HG02870 (cell line): Measurements from ENCODE around the gene MIAT.
A peak's percentile ranks its signal among the peaks of the same experiment; 100 is the strongest.

Experiments used
- ATAC-seq: cut with Tn5 transposase; IDR thresholded peaks from one replicate; pipeline ENCODE4 v1.9.1; 2021; ENCODE audit warnings: mild to moderate bottlenecking, moderate library complexity; ENCODE audit not compliant: unreplicated experiment

The MIAT gene

DNA sequence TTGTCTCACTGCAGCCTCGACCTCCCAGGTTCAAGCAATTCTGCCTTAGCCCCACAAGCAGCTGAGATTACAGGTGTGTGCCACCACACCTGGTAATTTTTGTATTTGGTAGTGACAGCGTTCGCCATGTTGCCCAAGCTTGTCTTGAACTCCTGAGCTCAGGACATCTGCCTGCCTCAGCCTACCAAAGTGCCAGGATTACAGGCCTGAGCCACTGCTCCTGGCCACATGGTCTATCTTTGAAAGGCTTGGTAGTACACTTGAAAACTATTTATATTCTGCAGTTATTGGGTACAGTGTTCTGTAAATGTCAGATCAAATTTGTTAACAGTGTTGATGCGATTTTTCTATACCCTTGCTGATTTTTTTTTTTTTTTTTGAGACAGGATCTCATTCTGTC, 26.1 kb upstream of the MIAT start:
- ATAC-seq: no peak

DNA sequence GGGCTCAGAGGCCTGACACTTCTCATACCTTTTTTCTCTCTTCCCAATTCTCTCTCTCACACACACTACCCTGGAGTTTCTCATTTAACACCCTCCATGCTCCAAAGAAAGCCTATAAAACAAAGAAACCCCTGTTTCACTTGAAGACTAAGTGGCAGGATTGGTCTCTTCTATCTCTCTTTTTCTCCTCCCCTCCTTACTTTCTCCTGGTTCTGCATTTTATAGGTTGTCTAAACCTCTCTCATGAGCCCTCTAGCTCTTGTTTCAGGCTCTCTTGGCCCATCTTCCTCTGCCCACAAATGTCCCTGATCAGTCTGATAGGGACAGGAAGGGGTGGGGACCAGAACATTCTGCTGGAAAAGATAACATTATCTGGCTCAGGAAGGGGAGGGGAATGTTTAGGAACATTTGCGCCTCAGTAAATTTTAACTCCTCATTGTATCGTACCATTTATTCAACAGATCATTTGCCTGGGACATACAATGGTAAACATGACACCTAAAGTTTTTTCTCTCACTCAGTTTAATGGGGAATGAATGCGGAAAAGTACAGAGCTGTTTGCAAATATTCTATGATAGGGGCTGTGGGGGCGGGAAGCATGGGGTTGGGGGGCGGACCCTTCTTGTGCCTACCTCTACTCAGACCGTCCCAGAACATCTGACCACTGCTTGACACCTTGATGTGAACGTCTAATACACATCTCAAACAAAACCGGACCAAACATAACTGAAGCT, 24.8 kb upstream of the MIAT start:
- ATAC-seq: no peak

DNA sequence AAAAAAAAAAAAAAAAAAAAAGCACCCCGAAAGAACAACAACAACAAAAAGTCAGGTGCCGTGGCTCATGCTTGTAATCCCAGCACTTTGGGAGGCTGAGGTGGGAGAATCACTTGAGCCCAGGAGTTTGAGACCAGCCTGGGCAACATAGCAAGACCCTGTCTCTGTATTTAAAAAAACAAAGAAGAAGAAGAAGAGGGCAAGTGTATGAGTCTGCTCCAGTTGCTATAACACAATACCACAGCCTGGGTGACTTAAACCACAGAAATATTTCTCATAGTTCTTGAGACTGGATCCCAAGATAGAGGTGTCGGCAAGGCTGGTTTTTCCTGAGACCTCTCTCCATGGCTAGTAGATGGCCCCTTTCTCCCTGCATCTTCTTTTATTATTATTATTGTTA, 23.2 kb upstream of the MIAT start:
- no peak for ATAC-seq

DNA sequence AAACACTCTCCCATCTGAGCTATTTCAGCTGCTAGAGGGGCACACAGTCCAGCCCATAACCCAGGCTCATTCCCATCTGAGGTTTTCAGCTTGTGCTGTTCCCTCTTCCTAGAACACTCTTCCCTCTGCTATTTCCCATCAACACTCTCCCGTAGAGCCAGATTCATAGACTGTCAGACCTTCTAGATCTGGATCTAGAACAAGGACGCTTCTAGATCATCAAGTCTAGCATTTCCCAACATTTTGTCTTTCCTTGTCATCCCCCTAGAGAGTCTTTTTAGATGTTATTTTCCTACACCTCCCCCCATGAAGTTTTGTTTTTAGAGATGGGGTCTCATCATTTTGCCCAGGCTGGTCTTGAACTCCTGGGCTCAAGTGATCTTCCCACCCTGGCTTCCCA, 22.3 kb upstream of the MIAT start:
- no peak for ATAC-seq

DNA sequence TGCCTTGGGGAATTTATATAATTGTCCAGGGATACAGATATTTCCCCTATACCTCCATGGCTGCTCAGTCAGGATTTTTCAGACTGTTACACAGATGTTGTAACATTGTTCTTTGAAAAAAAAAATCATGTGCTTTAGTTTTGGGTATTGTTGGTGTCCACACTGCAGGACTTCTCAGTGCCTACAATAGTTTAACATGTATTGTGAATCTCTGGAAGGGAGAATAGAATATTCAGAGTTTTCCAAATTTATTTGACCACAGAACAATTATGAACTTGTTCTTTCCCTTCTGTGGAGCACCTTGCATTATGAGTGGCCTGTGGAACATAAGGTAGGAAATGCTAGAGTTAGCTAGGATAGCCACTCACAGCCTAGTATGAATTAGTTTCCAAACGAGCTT, 21.1 kb upstream of the MIAT start:
- no peak for ATAC-seq

DNA sequence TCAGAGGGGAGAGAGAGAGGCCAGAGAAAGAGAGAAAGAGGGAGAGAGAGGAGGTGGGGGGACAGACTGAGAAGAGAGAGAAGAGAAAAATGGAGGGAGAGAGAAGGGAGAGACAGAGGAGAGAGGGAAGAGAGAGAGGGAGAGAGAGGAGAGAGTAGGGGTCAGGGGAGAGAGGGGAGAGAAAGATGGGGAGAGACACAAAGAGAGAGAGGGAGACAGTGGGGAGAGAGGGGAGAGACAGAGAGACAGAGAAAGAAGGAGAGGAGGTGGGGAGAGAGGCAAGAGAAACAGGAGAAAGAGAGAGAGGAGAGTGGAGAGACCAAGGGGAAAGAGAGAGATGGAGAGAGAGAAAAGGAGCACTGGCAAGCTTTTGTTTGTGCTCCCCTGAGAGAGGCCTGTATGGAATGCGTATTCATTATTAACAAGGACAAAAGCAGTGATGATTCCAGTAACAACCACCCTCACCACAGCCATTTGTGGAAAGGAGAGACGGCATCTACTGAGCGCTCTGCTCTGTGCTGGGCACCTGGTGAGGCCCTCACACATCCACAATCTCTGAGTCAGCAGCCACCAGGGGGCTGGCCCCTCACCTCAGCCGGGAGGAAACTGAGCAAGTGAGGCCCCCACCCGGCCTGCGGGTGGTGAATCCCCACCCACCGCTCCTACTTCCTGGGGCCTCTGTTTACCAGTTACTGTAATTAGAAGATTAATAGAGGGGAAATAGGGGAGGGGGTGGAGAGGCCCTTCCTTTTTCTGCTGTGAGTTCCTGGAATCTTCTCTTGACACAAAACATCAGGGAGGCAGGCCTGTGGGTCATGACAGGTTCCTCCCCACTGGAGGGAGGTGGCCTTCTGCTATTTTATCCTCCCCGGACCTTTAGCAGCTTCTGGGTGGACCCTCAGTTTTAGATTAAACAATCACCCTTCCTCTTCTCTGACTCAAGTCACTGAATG, 14.6 kb upstream of the MIAT start:
- ATAC-seq: no peak

DNA sequence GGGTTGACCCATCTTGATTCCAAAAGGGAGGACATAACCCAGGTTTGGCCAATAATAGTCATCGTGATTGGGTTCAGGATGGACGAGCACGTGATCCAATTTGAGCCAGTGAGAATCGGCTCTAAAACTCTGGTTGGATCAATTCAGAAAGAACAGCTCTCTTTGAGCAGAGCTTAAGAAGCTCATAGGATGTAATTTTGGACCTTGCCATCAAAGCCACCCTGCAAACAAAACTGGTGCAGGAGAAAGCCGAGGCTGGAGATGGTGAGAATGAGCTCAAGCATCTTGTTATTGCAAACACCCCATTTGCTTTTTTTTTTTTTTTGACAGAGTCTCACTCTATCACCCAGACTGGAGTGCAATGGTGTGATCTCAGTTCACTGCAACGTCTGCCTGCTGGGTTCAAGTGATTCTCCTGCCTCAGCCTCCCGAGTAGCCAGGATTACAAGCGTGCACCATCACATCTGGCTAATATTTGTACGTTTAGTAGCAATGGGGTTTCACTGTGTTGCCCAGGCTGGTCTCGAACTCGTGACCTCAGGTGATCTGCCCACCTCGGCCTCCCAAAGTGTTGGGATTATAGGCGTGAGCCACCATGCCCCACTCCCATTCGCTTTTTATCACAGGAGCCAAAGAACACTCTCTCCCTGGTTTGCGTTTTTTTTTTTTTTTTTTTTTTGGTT, 13.8 kb upstream of the MIAT start:
- no peak for ATAC-seq

DNA sequence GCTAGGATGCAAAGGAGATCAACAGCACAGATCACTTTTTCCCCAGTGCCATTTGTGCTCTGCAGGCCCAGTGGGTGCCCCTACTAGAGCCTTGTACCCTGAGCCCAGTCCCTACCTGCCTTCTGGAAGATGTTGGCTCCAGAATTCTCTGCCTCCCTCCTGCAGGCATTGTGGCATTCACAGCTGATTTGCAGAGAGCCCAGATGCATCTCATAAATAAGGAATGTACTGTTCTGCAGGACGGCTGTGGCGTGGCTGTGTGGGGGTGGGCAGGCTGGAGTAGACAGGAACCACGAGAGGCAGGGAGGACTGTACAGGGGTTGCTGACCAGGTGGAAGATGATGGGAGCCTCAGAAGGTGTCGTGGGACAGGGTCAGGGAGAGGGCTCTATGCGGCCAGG, 11.2 kb upstream of the MIAT start:
- no peak for ATAC-seq

DNA sequence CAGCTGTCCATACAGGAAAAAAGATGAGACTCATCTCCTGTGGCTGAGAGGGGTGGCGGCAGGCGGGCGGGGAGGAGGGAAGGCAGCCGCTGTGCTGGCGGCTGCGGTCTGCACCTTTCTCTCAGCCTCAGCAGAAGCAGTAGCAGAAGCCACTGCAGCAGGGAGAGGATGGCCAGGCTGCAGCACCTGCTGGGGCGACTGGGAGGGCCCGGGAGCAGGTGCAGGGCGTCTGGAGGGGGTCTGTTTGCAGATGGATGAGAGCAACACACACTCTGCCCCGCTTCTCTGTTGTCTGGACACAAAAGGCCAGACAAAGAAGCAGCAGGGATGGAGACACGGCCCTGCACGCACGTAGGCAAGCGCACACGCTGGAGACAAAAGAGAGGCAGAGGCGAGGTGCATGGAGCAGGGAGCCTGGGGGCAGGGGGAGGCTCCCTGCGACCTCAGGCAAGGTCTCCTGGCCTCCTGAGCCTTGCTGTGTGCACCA, 9.3 kb upstream of the MIAT start:
- ATAC-seq: no peak

DNA sequence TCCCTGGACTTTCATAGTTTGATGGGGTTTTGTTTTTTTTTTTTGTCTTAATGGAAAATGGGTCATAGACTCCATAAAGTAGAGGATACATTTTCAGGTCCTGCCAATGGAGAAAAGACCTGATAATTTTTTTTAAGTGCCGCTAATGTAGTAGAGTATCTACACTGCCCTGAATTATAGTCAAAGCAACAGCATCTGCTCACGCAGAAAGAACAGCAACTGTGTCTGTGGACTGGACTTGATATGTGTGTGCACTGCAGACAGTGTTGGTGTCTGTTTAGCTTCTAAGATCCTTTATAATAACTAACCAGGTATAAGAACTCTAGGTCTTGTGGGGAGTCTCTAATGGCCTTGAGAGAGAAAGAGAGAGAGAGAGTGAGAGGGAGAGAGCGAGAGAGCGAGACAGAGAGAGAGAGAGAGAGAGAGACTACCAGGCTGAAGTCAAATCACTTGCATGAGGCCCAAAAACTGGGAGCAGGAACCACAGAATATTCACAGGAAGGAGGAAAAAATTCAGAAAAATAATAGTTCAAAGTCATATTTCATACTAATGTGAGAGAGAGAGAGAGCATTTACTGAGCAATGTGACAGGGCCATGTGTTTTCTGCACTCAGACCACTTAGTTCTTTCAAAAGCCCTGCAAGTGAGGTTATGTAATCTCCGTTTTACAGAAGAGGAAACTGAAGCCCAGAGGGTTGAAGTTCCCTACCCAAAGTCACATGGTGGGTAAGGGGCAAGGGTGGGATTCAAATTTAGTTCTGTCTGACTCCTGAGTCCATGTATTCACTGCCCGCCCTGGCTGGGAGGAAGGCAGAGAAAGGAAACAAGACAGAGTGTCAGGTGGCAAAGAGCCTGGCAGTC, 8.6 kb upstream of the MIAT start:
- no peak for ATAC-seq

DNA sequence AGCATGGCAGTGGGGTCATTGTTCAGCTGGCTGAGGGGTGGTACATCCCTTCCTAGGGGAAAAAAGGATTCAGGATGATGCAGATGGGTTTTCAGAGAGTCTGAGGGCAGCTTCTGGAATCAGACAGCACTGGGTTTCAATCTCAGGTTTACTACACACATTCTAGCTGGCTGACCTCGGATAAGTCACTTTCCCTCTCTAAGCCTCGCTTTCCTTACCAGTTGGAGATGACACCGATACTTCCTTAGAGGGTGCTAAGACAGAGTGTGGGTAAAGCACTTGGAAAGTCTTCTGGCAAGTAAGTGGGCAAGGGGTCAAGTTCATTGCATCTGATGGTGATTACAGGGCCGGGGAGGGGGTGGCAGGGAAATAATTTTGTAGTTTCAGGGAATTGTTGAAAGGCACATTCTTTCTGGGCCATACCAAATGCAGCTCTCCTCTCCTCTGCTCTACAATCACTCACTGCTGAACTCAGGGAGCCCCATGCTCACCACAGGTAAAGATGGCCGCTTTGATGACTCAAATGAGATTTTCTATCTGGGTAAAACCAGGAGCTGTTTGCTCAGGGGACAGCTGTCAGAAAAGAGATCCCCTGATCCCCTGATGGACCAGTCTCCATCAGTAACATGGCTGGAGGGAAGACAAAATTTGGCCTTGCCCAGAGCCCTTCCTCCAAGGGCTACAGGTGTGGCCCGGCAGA, 6.5 kb upstream of the MIAT start:
- no peak for ATAC-seq

DNA sequence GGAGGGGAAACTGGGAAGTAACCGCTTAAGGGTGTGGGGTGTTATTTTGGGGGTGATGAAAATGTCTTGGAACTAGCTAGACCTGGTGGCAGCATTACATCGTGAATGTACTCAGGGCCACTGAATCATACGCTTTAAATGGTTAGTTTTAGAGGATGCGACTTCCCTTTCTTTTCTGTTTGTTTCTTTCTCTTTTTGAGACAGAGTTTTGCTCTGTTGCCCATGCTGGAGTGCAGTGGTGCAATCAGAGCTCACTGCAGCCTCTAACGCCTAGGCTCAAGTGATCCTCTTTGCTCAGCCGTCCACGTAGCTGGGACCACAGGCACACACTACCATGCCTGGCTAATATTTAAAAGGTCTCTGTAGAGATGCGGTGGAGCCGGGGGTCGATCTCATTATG, 5.6 kb upstream of the MIAT start:
- ATAC-seq: no peak

DNA sequence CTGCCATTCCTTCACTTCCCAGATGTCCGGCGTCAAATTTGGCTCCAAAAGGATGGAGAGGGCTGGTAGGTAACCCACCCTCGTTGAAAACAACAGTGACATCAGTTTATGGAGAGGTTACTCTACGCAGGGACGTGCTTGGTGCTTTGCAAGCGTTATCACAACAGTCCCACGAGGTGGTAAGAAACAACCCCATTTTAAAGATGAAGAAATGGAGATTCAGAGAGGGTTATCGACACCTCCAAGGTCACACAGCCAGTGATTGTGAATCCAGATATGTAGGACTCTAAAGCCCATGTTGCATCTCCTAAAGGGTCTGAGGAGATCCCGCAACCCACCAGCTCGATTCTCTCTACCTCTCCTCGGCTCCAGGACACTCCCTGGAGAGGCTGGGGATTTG, 773 bp downstream of the MIAT start:
- no peak for ATAC-seq

DNA sequence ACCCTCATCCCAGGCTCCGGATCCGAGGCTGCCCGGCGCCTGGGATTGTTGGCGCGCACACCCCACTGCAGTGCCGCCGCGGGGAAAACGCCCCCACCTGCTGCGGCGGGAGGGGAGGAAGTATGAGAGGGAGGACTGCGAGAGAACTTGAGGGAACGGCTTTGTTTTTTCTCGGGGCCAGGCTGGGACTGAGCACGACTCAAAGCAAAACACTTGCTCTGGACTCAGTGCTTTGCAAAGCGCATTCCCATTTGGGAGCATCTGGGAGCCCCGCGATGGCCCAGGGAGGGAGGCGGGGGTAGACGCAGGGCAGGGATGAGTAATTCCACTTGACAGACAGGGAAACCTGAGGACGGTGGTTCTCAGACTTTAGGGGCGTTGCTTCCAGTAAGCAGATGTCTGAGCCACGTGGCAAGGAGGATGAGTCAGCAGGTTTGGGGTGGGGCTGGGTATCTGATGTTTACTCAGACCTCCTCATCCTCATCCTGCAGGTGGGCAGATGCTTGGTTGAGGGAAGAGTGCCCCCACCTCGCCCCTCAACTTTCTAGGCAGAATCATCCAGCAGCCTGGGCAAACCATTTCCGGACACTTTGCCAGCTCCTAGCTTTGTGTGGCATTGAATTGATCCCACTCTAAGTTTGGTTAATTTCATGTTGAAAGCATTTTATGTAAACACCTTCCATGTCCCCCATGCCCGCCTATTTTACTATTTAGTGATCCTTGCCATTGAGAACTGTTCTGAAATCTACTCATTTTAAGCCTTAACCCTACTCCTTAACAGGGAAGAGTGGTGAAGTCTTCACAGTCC, 1.5 kb downstream of the MIAT start:
- ATAC-seq: peak; percentile 63

DNA sequence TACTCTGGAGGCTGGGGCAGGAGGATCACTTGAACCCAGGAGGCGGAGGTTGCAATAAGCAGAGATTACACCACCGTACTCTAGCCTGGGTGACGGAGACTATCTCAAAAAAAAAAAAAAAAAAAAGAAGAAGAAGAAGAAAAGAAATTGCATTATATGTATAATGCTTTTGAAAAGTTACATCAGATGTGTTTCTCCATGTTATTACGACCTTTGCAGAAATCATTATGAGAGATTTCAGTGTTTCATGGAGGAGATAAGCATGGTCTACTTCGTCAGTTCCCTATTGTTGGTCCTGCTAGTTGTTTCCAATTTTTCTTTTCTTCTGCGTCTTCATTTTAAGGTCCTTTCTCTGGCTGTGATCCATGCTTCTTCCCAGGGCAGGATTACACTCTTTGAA, 3.0 kb downstream of the MIAT start:
- ATAC-seq: no peak

DNA sequence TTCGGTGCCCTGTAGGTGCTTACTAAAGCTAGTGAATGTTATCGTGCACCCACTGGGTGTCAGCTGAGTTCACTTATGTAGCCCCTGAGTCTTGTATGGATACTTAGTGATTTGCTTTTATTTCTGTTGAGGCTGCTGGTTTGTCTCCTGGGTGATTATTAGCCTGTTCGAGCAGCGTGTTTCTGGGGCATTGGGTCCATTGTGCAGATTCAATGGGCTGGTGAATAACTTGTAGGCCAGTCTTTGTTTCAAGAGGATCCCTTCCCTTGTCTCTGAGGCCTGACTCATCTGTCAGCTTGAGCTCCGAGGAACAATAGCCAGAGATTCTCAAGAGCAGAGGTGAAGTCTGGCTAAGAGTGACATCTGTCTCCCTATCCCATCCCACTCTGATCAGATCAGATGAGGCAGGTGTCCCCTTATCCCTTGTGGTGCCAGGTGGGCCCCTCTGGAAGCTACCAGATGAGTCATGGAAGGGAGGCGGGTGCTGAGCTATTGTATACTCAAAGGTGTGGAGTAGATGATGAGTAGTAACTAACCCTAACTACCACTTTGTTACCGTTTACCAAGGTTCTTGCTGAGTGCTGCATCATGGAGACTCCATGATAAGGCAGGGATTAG, 3.7 kb downstream of the MIAT start:
- no peak for ATAC-seq

DNA sequence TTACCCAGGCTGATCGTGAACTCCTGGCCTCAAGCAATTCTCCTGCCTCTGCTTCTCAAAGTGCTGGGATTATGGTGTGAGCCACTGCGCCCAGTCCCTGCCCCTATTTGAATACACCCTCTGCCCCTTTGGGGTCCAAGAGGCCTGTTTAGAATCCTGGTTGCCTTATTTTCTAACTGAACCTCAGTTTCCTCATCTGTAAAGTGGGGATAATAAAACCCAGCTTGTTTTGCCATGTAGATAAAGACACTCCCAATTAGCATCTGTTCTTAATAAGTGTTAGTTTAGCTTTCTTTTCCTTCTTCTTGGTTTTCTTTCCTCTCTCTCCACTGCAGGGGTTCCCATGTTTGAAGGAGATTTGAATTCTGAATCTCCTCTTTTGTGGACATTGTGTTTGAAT, 4.8 kb downstream of the MIAT start:
- no peak for ATAC-seq

DNA sequence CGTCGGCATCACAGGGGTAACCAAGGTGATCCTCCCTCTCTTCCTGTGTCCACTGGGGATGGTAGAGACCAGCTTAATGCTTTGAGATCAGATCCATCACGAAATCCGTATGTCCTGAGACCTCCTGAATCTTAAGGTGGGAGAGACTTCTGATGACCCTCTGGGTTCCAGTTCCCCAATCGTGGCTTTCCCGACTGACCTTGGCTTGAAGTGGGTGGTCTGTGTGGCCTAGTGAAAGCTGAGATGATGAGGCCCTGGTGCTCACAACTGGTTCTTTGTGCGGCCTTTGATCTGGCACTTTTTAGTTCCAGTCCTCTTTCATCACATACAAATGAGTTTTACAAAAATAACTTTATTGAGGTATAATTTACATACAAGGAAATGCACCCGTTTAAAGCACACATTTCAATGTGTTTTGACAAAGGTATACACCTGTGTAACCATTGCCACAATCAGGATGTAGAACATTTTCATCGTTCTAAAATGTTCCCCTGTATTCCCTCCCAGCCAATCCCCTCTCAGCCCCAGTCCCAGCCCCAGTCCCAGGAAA, 6.1 kb downstream of the MIAT start:
- ATAC-seq: no peak
